Prostate gland (tissue), 2 donors: ENCODE results near the gene GPR142.

Experiments used
- CTCF ChIP-seq, 4 experiments: fragments of 200-600 bp in 2 of 4; fragments of 450-650 bp in 2 of 4; sonication (generic) in 2 of 4; IDR thresholded peaks; 1 replicate in 3 of 4; 2 replicates in 1 of 4; pipeline ENCODE4 v1.5.1; 2016 to 2019; ENCODE audit warnings: antibody characterized with exemption in 4 of 4, mild to moderate bottlenecking in 2 of 4, moderate library complexity in 2 of 4
- POLR2A ChIP-seq: fragments of 450-650 bp; IDR thresholded peaks from one replicate; pipeline ENCODE4 v1.6.1; 2016; ENCODE audit warnings: antibody characterized with exemption, mild to moderate bottlenecking
- POLR2AphosphoS5 ChIP-seq: sonication (generic); formaldehyde crosslinking; IDR thresholded peaks from one replicate; pipeline ENCODE4 v1.6.1; 2017; ENCODE audit warnings: antibody characterized with exemption

- TF ChIP-seq CTCF (IDR thresholded peaks at IDR 0.05) (no peak), POLR2A (no peak), POLR2AphosphoS5 (no peak)
These were observed 36.9 kb upstream of the GPR142 start for GRCh38 chr17:74330446-74330845.
